ENCODE results near the gene TRAF3IP3. TPM values are rescaled to one million over a fixed set of nuclear protein-coding genes. Genes with fewer than 3 reads are reported as not detected.

TRAF3IP3 gene, protein sequence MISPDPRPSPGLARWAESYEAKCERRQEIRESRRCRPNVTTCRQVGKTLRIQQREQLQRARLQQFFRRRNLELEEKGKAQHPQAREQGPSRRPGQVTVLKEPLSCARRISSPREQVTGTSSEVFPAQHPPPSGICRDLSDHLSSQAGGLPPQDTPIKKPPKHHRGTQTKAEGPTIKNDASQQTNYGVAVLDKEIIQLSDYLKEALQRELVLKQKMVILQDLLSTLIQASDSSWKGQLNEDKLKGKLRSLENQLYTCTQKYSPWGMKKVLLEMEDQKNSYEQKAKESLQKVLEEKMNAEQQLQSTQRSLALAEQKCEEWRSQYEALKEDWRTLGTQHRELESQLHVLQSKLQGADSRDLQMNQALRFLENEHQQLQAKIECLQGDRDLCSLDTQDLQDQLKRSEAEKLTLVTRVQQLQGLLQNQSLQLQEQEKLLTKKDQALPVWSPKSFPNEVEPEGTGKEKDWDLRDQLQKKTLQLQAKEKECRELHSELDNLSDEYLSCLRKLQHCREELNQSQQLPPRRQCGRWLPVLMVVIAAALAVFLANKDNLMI
- not detected in 2 replicates for total RNA-seq (2014; rRNA removed; shearing (Covaris generic))

DNA sequence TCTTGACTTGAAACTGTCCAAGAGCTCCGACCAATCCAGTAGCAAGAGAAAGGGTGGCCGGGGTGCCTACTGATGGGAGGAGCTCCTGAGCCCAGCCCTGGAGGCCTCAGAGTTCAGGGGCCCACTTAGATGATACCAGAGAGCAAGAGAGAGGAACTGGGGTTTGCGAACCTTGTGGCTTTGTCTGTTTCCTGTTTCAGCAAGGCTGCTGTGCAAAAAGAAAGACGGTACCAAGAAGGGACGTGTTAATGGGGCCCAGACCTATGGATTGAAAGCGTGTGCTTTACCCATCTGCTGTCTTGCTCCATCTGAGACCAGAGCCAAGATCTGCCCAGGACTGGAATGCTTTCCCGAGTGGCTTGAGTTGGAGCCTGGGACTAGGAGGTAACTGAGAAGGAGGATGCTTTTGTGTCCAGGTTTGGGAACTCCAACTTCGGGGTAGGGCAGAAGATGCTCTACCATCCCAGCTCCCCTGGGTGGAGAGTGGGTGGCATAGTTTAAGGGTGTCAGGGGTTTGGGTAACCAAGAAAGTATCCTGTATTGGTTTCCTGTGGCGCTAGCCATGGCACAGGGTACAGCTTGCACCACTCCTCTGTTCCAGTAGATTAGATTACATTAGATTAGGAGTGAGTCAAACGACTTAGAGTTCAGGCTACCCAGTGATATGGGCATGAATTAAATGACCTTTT lies at the start of gene TRAF3IP3:
Gene TRAF3IP3 (plus strand): TSS at position 128 of the 689 bp plus-strand sequence. CDS start 3,987 bp downstream, outside the sequence.
- DNase-seq (ENCODE audit: low spot score), result no peak

DNA sequence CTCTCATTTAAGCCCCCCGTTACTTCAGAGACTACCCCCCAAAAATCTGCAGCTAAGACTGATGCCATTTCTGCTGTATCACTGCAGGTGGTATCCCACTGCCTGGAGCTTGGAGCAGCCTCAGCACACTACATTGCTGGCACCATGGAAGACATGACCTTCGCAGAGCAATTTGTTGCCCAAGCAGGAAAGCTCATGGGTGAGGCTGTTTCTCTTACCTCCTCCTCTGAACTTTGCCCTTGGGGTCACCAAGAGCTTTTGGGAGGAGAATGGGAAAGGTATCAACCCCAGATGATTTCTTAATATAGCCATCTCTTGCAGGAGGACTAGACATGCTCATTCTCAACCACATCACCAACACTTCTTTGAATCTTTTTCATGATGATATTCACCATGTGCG lies 49.2 kb upstream of the TRAF3IP3 start:
- DNase-seq (ENCODE audit: low spot score), result no peak

DNA sequence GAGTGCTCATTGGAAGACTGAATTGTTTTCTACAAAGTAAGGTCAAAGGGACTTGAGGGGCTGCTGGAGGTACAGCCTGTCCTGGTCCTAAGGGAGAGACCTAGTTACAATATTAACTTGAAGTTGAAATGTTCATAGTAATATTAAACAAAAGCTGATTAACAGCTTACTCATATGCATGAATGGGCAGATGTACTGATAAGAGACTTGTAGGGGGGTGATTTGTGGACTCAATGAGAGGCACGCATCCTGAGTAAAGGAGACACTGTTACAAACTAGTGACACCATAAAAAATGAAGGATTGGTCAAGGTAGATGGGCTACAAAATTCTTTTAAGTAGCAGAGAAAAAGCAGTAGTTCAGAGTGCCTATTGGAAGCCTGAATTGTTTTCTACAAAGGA lies 48.5 kb upstream of the TRAF3IP3 start:
- no peak for DNase-seq (ENCODE audit: low spot score)

DNA sequence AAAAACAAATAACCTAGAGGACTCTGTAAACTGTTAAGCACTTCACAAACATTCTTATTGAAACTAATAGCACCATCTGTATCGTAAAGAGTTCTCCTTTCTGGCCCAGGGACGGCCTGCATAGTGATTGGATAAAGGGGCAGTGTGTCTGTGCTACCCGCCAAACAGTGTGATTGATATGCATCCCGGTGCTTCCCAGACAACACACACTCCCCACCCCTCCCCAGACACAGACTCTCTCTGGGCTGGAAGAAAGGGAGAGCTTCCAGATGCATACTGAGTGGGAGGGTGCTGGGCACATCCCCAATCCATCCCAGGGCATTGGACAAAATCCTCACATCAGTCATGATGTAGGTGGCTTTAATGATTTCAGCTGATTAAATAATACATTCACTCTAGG lies 47.6 kb upstream of the TRAF3IP3 start:
- DNase-seq (ENCODE audit: low spot score), result no peak

DNA sequence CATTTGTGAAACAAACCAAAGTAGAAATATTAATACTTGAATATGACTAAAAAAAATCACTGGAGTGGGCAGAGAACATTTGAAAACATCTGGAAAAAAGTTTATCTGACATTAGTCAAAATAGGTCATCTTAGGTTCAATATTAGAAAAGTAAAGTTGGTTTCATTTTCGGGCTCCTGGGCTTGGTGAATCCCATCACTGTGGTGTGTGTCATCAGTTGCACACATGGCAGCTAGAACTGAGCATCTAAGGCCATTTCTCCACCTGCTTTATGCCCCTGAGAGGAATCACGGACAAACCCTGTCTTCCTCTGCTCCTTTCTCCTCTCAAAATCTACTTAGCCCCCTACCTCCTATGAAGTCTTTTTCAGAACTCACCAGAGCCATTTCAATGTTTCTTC lies 45.8 kb upstream of the TRAF3IP3 start:
- DNase-seq (ENCODE audit: low spot score), result no peak

DNA sequence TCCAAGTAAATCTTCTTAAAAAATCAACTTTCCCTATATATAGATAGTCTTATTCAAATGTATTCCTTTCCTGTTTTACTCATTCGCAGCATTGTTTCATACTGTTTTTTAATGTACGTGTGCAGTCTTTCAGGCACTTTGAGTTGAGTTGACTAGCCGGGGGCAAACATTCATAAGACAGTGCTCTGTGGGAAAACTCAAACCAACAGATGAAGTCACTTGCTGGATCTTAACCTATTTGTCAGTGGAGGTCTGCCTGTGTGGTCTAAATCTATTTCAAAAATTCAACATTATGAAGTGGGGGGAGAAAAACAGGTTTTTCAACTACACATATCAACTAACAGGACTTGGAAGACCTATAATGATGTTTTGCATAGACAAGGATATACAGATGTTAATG lies 45.0 kb upstream of the TRAF3IP3 start:
- DNase-seq (ENCODE audit: low spot score), result no peak

DNA sequence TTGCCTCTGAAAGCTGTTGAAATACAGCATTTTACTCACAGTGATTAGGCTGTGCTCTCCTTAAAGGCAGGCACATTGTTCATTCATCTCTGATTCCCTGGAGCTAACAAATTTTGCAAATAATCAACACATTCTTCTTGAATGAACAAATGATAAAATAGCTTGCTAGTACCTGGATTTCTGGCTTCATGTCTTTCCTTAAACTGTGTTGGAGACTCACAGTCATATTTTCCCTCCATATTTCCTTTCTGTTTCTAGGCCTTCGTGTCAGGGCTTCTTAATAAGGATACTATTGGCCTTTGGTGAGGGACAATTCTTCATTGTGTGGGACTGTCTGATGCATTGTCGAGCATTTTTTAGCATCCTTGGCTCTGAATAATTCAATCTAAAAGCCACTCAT lies 41.5 kb upstream of the TRAF3IP3 start:
- DNase-seq (ENCODE audit: low spot score), result no peak

DNA sequence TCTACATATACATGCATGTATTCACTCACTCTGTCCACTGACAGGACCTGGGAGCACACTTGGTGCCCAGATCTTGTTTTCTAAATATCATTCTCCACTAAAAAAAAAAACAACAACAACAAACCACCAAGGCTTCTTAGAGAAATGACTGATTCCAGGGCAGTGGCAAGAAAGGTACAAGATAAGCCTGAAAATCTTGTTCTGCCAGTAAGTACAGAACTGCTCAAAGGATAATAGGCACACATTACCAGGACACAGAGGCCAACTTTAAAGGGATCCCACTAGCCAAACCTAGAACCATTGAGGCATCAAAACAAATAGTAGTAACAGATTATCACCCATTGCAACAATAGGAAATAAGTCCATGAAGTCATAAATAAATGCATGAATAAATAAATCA lies 40.5 kb upstream of the TRAF3IP3 start:
- no peak for DNase-seq (ENCODE audit: low spot score)

DNA sequence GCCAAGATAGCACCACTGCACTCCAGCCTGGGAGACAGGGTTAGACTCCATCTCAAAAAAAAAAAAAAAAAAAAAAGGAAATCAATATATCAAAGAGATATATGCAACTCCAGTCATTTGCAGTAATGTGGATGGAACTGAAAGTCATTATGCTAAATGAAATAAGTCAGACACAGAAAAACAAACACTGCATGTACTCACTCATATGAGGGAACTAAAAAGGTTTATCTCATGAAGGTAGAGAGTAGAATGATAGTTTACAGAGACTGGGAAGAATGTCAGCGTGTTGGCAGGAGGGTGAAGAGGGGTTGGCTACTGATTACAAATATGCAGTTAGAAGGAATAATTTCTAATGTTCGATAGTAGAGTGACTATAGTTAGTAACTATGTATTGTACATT lies 38.0 kb upstream of the TRAF3IP3 start:
- DNase-seq (ENCODE audit: low spot score), result no peak

DNA sequence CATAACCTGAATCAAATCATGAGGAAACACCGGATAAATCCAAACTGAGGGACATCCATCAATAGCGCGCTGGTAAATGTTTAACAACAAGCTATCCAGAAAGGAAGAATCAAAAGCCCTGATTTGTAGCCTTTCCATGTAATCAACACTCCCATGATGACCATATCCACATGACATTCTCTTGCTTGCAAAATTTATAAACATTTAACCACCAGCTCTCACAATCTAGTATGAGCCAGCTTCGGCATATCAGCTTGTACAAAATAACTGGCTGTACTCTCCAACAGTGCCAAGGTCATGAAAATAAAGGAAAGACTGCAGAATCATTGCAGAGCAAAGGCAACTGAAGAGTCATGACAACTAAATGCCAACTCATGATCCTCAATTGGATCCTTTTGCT lies 35.5 kb upstream of the TRAF3IP3 start:
- peak; percentile 53 for DNase-seq (ENCODE audit: low spot score)

DNA sequence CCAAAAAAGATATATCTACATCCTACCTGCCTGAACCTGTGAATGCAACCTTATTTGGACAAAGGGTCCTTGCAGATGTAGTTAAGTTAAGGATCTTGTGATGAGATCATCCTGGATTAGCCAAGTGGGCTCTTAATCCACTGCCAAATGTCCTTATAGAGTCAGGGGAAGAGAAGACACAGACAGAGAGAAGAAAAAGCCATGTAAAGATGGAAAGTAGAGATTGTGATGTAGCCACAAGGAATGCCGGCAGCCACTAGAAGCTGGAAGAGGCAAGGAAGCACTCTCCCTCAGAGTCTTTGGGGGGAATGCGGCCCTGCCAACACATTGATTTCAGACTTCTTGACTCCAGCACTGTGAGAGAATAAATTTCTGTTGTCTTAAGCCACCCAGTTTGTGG lies 35.0 kb upstream of the TRAF3IP3 start:
- peak; percentile 9 for DNase-seq (ENCODE audit: low spot score)

DNA sequence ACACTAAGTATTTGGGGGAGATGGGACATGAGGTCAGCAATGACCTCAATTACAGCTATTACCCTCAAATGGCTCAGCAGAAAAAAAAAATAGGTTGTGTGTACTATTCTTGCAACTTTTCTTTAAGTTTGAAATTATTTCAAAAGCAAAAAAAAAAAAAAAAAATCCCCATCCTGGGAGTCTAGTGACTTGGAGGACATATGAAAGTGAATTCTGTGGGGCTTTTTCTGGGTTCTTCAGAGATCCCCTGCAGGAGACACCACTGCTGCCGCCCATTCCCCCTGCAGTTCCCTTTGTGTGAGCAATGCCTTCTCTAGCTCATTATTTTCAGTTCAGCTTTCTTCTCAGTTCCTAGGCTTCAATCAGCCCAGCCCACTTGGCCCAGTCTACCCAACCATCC lies 34.5 kb upstream of the TRAF3IP3 start:
- DNase-seq (ENCODE audit: low spot score), result no peak

DNA sequence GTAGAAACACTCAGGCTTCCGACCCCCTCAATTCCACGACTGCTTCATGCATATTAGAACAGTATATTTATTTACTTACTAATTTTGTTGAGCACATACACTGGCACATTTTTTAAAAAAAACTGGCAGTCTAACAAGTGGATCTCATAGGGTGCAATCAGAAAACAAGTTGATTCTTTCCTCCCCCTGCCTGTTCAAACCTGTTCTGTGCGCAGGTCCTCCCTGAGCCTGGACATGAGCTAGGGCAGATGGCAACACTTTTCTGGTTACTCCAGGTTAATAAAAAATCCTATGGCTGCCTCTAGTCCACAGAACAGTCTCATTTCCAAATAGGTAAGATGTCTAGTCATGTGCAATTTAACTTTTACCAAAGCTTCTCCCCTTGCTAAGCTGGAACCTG lies 32.6 kb upstream of the TRAF3IP3 start:
- no peak for DNase-seq (ENCODE audit: low spot score)

DNA sequence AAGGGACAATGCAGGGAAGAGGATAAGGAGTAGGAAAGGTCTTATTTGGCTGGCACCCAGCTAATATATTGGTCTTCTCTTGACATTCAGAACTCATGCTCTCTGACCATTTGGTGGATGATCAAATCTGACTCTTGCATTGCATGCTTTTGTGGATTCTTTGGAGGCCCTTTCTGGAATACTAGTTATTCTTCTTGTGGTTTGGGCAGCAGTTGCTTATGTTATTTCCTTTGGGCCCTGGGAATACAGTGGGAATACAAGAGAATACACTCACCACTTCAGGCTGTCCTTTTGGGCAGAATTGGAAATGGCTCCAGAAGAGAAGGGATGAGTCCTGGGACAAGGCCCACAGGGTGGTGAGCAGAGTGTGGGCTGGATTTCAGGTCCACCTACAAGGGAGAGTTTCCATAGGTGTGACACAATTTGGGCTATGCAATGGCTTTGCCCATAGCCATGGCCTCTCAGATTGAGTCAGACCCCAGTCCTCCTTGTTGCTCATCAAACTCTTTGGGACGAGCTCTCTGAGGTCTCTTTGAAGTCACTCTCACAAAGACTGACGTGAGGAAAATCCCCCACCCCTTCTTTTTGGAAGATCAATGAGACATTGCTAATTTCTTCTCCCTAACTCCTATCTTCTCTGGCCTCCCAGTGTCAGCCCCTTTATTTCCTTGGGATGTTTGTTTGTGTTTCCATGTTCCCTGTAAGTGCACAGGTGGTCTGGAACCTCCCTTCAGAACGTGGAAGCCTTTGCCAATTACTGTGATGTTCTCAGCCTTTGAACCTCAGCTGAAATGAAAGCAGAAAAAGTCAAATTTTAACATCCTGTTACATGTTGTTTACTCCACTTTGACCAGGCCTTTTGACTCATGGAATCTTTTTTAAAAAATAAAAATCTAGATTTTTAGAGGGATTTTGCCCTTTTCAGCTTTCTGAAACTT lies 31.8 kb upstream of the TRAF3IP3 start:
- DNase-seq (ENCODE audit: low spot score), result no peak

DNA sequence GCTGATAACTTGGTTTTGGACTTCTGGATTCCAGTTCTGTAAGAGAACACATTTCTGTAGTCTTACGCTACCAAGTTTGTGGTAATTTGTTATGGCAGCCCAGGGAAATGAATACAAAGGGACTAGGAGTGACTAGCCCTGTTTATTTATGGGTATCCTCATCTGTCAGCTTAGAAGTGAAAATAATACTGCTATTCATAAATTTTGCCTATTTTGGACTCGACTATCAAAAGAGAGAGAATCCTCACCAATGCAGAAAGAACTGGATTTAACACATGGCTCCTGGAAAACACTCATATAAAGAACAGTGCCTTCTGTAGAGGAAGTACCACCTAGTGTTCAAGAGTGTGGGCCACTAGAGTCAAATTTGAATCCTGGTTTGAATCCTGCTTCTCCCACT lies 28.6 kb upstream of the TRAF3IP3 start:
- no peak for DNase-seq (ENCODE audit: low spot score)

DNA sequence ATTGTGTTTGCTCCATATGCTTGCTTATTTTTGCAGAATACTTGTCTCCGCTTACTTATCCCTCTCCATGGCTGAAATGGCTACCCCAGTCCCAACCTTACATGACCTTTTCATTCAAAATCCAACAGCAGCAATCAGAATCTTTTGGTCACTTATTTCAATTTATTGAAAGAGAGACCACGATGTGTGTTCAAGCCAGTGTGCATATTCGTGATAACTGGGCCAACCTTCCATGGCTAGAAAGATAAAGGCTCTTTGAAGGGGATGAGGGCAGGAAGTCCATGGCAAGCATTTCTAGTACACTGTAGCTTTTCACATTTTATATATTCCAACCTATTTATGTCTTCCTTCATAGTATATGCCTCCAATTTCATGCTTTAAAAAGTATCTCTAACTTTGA lies 28.1 kb upstream of the TRAF3IP3 start:
- no peak for DNase-seq (ENCODE audit: low spot score)

DNA sequence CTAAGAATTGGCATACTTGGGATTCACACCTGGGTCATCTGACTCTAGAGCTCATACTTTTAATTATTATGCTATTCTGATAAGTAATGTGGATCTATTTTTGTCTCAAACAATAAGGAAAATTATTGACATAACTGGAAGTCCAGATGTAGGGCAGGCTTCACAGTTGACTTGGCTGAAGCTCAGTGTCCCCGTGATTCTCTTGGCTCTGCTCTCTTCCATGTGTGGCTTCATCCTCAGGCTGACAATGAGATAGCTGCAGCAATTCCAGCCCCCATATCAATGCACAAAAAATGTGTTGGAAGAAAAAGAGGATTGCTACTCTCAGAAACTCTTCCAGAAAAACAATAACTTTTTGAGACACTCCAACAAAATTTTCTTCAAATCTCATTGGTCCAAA lies 27.4 kb upstream of the TRAF3IP3 start:
- DNase-seq (ENCODE audit: low spot score), result no peak

DNA sequence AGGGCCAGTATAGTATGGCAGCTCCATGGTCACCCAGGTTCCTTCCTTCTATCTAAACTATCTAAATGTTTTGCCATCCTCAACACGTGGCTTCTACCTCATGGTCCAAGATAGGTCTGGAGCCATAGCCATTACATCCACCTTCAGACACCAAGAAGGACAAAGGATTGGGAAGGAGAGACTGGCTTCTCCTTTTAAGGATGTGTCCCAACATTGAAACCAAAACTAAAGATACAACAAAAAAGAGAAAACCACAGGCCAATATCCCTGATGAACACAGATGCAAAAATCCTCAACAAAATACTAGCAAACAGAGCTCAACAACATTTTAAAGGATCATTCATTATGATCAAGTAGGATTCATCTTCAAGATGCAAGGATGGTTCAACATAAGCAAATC lies 26.4 kb upstream of the TRAF3IP3 start:
- no peak for DNase-seq (ENCODE audit: low spot score)

DNA sequence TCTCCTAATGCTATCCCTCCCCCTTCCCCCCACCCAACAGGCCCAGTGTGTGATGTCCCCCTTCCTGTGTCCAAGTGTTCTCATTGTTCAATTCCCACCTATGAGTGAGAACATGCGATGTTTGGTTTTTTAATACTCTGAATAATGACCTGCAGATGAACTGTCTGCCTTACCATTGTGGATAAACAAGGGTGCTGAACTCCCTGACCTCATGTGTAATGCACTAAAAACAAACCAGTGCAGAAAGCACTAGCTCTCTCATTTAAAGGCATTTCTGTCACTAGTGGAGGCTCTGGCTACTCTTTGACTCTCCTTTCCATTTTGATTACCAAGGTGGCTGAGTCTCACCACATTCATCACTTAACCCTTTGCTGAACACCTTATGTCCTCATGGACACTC lies 23.1 kb upstream of the TRAF3IP3 start:
- no peak for DNase-seq (ENCODE audit: low spot score)

DNA sequence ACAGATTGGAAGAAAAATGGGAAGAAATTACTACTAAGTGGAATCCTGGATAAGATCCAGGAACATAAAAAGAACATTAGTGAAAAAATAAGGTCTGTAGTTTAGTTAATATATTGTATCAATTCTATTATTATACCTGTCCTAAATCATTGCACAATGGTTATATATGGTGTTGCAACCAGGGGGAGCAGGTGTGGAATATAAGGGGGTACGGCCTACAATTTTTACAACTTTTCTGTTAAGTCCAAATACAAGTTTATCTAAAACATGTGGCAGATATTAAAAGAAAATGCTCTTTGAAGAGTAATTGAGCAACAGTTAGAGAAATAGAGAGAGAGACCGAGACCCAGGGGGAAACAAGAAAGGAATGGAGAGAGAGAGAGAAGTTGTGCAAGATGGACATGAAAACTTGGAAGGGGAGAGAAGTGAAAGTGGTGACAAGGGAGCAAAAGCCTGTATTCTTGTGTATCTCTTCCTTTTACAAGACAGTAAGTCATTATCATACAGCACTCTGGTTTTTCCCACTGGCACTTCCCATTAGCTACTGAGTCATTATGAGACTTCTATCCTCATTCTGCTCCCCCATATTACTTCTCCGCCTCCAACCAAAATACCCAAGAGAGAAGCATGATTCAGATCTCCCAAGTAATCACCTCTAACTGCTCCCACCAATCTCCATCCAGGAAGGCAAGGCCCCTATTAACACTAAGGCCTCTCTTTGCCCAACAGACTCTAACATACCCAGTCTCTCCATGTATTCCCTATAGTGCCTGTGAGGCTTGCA lies 22.3 kb upstream of the TRAF3IP3 start:
- DNase-seq (ENCODE audit: low spot score), result no peak

DNA sequence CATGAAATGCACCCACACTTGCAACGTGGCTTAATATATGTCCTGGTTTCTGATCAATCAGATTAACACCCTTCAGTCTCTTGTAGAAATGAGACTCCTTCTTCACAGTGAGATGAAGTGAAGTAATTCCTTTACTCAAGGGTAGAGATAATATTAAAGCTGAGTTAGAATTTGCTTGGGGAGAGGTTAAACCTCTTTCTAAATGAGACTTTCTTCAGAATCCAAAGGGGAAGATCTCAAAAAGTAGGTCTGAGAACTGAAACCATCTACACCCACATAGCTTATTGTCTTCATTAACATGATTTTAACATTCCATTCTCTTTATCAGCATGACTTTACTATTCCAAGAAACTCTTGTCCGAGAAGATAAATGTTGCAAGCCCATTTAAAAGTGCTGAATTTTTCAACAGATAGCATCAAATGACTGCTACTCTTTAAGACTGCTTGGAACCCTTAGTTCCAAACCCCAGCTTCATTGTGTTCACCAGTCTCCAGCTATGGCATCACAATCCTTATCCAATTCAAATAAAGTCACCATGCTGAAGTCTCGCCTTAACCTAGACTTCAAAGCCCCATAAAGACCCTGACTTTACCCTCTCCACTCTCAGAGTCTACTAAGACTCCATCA lies 19.2 kb upstream of the TRAF3IP3 start:
- no peak for DNase-seq (ENCODE audit: low spot score)

All from H4 (cell line).